Stomach (tissue), 9 donors: ENCODE results near the gene OR1S1. TPM values are rescaled to one million over a fixed set of nuclear protein-coding genes. Genes with fewer than 3 reads are reported as not detected.

Experiments used
- DNase-seq, 2 donors: peaks; one replicate each; pipeline versions ENCODE4 v3.0.0 to v3.0.0-alpha.2; 2013 to 2019
- H3K27ac ChIP-seq, 5 donors: fragments of 200-600 bp in 4 of 5; sonication (generic) in 4 of 5; one replicate each; pipeline ENCODE4 v1.5.1; 2013 to 2019; ENCODE audit warnings: mild to moderate bottlenecking in 1 of 5, moderate library complexity in 1 of 5
- H3K27me3 ChIP-seq, 3 donors: fragments of 200-600 bp; sonication (generic); one replicate each; pipeline ENCODE4 v1.5.1; 2017 to 2019; ENCODE audit warnings: mixed run types in 1 of 3
- H3K36me3 ChIP-seq, 4 donors: fragments of 200-600 bp; sonication (generic); 1 replicate in 3 of 4; 2 replicates in 1 of 4; pipeline ENCODE4 v1.5.1; 2016 to 2019
- H3K4me1 ChIP-seq, 4 donors: fragments of 200-600 bp; sonication (generic); one replicate each; pipeline ENCODE4 v1.5.1; 2016 to 2019
- H3K4me3 ChIP-seq, 4 donors: fragments of 200-600 bp; sonication (generic) in 3 of 4; one replicate each; pipeline ENCODE4 v1.5.1; 2016 to 2019; ENCODE audit warnings: mild to moderate bottlenecking in 1 of 4
- H3K9me3 ChIP-seq, 4 donors: fragments of 200-600 bp; sonication (generic); one replicate each; pipeline ENCODE4 v1.5.1; 2016 to 2019
- CTCF ChIP-seq, 7 experiments: fragments of 450-650 bp in 4 of 7; fragments of 200-600 bp in 3 of 7; sonication (generic) in 3 of 7; IDR thresholded peaks; one replicate each; pipeline ENCODE4 v1.5.1; 2016 to 2019; ENCODE audit warnings: antibody characterized with exemption in 7 of 7, control low read depth in 2 of 7, mild to moderate bottlenecking in 1 of 7
- EP300 ChIP-seq: sonication (generic); formaldehyde crosslinking; IDR thresholded peaks from one replicate; pipeline ENCODE4 v1.6.1; 2017; ENCODE audit warnings: antibody characterized with exemption
- POLR2A ChIP-seq, 4 donors: fragments of 450-650 bp; IDR thresholded peaks; one replicate each; pipeline ENCODE4 v1.6.1; 2016; ENCODE audit warnings: antibody characterized with exemption in 4 of 4, control low read depth in 2 of 4, mild to moderate bottlenecking in 1 of 4, moderate library complexity in 1 of 4
- POLR2AphosphoS5 ChIP-seq, 3 donors: sonication (generic); formaldehyde crosslinking; IDR thresholded peaks; one replicate each; pipeline ENCODE4 v1.6.1; 2016; ENCODE audit warnings: antibody characterized with exemption in 3 of 3
- WGBS, 5 donors: extraction: QIAGEN DNeasy Blood & Tissue Kit in 3 of 5; methylation state at CpG; one replicate each; pipeline versions ENCODE4 v1.1.5 to v1.1.7; 2013 to 2018; 5-methylcytosine and 5-hydroxymethylcytosine counted together
- intact Hi-C: fragments of 100-400 bp; cut with DNase I; formaldehyde crosslinking; loops from one replicate; pipeline ENCODE4 v1.15.1; 2023; ENCODE audit warnings: low total_unique reads
- polyA plus RNA-seq, 3 donors: library from polyadenylated mRNA; stranded (reverse); fragments of 200-250 nt; gene quantifications; one replicate each; pipeline ENCODE4 v1.2.3, GENCODE V29; 2013
- total RNA-seq, 5 donors: library from RNA; depleted of rRNA; stranded (reverse); fragments of >200 nt; gene quantifications; one replicate each; pipeline versions ENCODE4 v1.1.0 to v1.2.3, GENCODE V29; 2014 to 2016
- donor health status: healthy with polysubstance abuse.
- donor health status: Bipolar disorder and iron deficiency.
- donor health status: healthy.

Gene OR1S1
- total and polyA plus RNA-seq, 8 donors = not detected

GRCh38 chr11:58204042-58204441 is 8.5 kb upstream of the OR1S1 start, which contains the start of gene OR1S2:
TSS of gene OR1S2 (minus strand) at chr11:58204142. CDS start at chr11:58204142, 0 bp downstream.
- H3K4me1 ChIP-seq = no peaks in the 10 kb centered on the region
- H3K4me3 ChIP-seq = no peak within 1 kb of the TSS
- DNase-seq = no peak
- H3K27ac ChIP-seq = no peak within 1 kb of the TSS
- no peaks in the 10 kb centered on the region for H3K27me3 ChIP-seq
- intact Hi-C loops = no loop called here
- TF ChIP-seq POLR2AphosphoS5 (IDR thresholded peaks at IDR 0.05) (no peak), CTCF (IDR thresholded peaks at IDR 0.05) (no peak), POLR2A (IDR thresholded peaks at IDR 0.05) (no peak), EP300 (no peak)
- H3K36me3 ChIP-seq = no peaks in the 10 kb centered on the region
- no peaks in the 10 kb centered on the region for H3K9me3 ChIP-seq

- intact Hi-C loops = no loop called here
- TF ChIP-seq EP300 (no peak), POLR2AphosphoS5 (IDR thresholded peaks at IDR 0.05) (no peak), POLR2A (IDR thresholded peaks at IDR 0.05) (no peak), CTCF (IDR thresholded peaks at IDR 0.05) (no peak)
- H3K4me1 ChIP-seq = no peaks in the 10 kb centered on the region
Measured at GRCh38 chr11:58216476-58216875, 4.0 kb downstream of the OR1S1 start.

GRCh38 chr11:58222721-58223120 is 10.2 kb downstream of the OR1S1 start:
- Histone ChIP-seq H3K27me3 (no peaks in the 10 kb centered on the region), H3K4me3 (no peak overlapping the region), H3K9me3 (no peaks in the 10 kb centered on the region), H3K27ac (no peak overlapping the region), H3K4me1 (no peaks in the 10 kb centered on the region), H3K36me3 (no peaks in the 10 kb centered on the region)
- TF ChIP-seq EP300 (no peak), CTCF (IDR thresholded peaks at IDR 0.05) (no peak), POLR2AphosphoS5 (IDR thresholded peaks at IDR 0.05) (no peak), POLR2A (IDR thresholded peaks at IDR 0.05) (no peak)
- WGBS, 5 donors = 72 to 75% (median 74%) methylated on average over 7 of the region's 7 CpGs
- DNase-seq = no peak
- intact Hi-C loops = no loop called here

More at GRCh38 chr11:58216476-58216875, 4.0 kb downstream of the OR1S1 start:
- Histone ChIP-seq H3K27me3 (no peaks in the 10 kb centered on the region), H3K9me3 (no peaks in the 10 kb centered on the region), H3K27ac (no peak overlapping the region), H3K4me3 (no peak overlapping the region), H3K36me3 (no peaks in the 10 kb centered on the region)
- DNase-seq = no peak

GRCh38 chr11:58227956-58228615 is 15.6 kb downstream of the OR1S1 start:
- peaks cover 0 to 6% (median 0%) of the 10 kb centered on the region in 4 donors for H3K9me3 ChIP-seq
- DNase-seq = no peak
- no peaks in the 10 kb centered on the region for H3K4me1 ChIP-seq
- intact Hi-C loops = no loop called here
- no peak overlapping the region for H3K4me3 ChIP-seq
- no peak overlapping the region for H3K27ac ChIP-seq
- no peaks in the 10 kb centered on the region for H3K27me3 ChIP-seq
- TF ChIP-seq CTCF (IDR thresholded peaks at IDR 0.05) (no peak), EP300 (no peak), POLR2AphosphoS5 (IDR thresholded peaks at IDR 0.05) (no peak), POLR2A (IDR thresholded peaks at IDR 0.05) (no peak)
- 92 to 93% (median 93%) methylated on average over 32 of the region's 32 CpGs for WGBS, 5 donors
- no peaks in the 10 kb centered on the region for H3K36me3 ChIP-seq
